Measurements from ENCODE around the gene MAPK8.
"Not testable (repeated sequence)": the region's sequence is repeated elsewhere in the genome, so short reads cannot be mapped to it uniquely, and the experiment has no call there.

MAPK8 gene

DNA sequence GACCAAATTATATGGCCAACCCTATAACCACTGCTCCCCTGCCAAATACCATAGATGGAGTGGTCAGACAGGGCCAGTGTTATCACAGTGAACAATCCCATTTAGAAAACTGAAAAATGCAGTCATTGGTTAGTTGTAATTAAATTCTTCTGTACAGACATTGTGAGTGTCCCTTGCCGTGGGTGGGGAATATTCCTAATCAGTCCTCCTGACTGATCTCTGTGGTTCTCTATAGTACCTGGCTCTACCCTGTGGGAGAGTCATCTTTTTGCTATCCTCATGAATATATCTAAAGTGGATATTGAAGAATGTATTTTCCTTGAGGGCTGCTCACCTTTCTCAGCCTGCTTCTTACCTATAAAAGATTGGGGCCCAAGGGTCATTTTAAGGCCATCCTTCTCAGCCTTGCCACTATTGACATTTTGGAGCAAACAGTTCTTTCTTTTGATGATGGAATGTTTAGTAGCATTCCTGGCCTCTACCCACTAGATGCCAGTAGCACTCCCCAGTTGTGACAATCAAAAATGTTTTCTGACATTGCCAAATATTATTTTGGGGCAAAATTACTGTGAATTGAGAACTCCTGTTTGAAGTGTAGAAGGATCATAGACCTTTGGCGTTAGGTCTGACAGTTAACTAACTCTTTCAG lies 110.2 kb downstream of the MAPK8 start:
- H3K4me3 ChIP-seq (ENCODE audit: low read length): no peak overlapping the region
- TF ChIP-seq, protein P1, sequence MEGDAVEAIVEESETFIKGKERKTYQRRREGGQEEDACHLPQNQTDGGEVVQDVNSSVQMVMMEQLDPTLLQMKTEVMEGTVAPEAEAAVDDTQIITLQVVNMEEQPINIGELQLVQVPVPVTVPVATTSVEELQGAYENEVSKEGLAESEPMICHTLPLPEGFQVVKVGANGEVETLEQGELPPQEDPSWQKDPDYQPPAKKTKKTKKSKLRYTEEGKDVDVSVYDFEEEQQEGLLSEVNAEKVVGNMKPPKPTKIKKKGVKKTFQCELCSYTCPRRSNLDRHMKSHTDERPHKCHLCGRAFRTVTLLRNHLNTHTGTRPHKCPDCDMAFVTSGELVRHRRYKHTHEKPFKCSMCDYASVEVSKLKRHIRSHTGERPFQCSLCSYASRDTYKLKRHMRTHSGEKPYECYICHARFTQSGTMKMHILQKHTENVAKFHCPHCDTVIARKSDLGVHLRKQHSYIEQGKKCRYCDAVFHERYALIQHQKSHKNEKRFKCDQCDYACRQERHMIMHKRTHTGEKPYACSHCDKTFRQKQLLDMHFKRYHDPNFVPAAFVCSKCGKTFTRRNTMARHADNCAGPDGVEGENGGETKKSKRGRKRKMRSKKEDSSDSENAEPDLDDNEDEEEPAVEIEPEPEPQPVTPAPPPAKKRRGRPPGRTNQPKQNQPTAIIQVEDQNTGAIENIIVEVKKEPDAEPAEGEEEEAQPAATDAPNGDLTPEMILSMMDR (conservative IDR thresholded peaks at IDR 0.05; ENCODE audit: low read length): no peak
- DNase-seq (ENCODE audit: low read depth): peak; percentile 8

DNA sequence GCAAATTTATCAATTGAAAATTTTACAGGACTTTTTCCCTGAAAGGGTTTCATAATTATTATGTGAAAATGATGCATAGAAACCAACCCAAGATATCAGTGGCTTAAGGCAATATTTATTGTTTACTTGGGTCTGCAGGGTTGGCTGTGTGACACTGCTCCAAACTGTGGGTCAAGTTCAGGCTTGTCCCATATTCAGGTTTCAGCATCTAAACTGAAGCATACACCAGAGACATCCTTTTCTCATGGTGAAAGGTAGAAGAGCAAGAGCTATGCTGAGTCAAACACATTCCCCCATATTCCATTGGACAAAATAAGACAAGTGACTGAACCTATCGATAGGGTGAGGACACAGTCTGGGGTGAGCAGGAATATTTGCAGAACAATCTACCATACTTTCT lies 110.9 kb downstream of the MAPK8 start:
- TF ChIP-seq, protein P1 (conservative IDR thresholded peaks at IDR 0.05; ENCODE audit: low read length): no peak
- no peak overlapping the region for H3K4me3 ChIP-seq (ENCODE audit: low read length)
- no peak for DNase-seq (ENCODE audit: low read depth)

DNA sequence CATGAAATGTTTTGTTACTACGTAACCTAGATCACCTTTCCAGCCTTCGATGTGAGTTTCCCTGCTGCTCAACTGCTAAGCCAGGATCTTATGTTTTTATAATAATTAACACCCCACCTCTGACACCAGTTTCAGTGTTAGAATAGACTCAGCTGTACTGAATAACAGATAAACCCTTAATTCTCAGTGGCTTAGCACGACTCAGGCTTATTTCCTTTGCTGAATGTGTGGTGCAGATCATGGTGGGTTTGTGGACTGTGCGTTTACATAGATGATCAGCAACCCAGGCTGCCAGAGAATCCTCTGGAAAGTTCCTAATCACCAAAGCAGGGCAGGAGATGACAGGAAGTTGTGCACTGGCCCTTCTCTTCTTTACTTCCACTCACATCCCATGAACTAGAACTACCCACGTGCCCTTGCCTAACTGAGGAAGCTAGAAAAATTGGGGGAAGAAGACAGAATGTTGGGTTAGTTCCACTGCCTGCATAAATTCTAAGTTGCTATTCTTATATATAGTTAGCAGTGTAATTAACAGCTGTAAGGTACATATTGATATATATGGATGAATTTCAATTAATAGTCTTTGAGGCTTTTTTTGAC lies 111.8 kb downstream of the MAPK8 start:
- no peak for DNase-seq (ENCODE audit: low read depth)
- H3K4me3 ChIP-seq (ENCODE audit: low read length): no peak overlapping the region
- TF ChIP-seq, protein P1 (conservative IDR thresholded peaks at IDR 0.05; ENCODE audit: low read length): no peak

DNA sequence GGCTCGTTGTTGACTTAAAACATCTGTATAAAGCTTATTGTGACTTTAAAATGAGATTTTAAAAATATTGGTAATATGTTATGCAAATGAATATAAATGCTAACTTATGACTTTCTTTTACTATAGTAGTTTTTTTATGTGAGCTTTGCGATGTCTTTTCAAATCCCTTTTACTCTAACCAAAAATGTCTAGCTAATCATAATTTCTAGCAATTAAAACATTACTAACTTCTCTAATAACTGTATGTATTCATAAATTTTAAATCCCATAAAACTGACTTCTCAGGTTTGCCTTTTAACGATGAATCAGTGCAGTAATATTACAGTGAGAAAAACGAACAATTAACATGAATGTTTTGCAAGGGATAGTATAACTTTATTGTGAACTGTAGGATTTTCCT lies 113.2 kb downstream of the MAPK8 start:
- TF ChIP-seq, protein P1 (conservative IDR thresholded peaks at IDR 0.05; ENCODE audit: low read length): no peak
- no peak for DNase-seq (ENCODE audit: low read depth)
- H3K4me3 ChIP-seq (ENCODE audit: low read length): no peak overlapping the region

DNA sequence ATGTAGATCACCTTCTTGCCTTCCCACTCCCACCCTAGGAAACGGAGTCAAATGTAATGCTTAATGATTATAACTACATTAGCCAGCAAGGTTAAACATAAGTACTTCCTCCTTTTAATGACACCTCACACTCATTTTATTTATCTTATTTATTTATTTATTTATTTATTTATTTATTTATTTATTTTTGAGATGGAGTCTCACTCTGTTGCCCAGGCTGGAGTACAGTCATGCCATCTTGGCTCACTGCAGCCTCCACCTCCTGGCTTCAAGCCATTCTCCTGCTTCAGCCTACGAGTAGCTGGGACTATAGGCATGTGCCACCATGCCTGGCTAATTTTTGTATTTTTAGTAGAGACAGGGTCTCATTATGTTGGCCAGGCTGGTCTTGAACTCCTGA lies 115.4 kb downstream of the MAPK8 start:
- not testable (repeated sequence) for H3K4me3 ChIP-seq (ENCODE audit: low read length); DNase-seq (ENCODE audit: low read depth)

DNA sequence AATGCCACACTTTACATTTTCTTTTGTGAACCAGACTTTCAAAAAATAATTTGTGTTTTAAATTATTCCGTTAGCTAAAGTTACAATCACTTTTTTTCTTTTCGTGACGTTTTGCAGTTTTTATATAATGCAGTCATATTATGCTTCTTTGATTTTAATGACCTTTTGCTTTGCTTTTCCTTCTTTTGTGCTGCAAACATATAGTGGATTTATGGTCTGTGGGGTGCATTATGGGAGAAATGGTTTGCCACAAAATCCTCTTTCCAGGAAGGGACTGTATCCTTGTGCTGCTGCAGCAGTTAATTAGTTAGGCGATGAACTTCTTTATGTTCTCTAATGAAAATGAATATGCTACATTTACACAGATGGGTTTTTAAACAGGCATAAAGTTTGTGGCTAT lies 117.4 kb downstream of the MAPK8 start:
- no peak for DNase-seq (ENCODE audit: low read depth)
- no peak overlapping the region for H3K4me3 ChIP-seq (ENCODE audit: low read length)
- TF ChIP-seq, protein P1 (conservative IDR thresholded peaks at IDR 0.05; ENCODE audit: low read length): no peak

DNA sequence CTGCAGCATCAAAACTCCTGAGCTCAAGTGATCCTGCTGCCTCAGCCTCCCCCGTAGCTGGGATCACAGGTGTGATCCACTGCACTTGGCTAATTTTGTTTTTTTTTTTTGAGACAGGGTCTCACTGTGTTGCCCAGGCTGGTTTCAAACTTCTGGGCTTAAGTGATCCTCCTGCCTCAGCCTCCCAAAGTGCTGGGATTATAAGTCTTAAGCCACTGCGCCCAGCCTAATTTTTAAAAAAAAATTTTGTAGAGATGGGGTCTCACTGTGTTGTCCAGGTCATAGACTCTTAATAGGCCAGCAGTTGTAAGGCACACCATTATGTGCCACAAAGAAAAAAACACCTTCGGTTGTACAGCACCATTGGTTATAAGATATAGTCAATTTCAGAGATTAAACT lies 122.4 kb downstream of the MAPK8 start:
- DNase-seq (ENCODE audit: low read depth): no peak
- H3K4me3 ChIP-seq (ENCODE audit: low read length): no peak overlapping the region
- TF ChIP-seq, protein P1 (conservative IDR thresholded peaks at IDR 0.05; ENCODE audit: low read length): no peak

Data from AG10803 (cell line).